Adrenal gland (tissue), 12 donors: Measurements from ENCODE around the gene EXOC3. TPM values are rescaled to one million over a fixed set of nuclear protein-coding genes. Genes with fewer than 3 reads are reported as not detected.

Experiments
- DNase-seq, 7 donors: peaks; one replicate each; pipeline ENCODE4 v3.0.0-alpha.2; 2019 to 2020
- H3K27ac ChIP-seq, 5 donors: fragments of 200-600 bp; sonication (generic) in 4 of 5; 1 replicate in 3 of 5; 2 replicates in 2 of 5; pipeline versions ENCODE4 v1.5.1 to v1.8.0; 2016 to 2020; ENCODE audit warnings: mild to moderate bottlenecking in 1 of 5
- H3K27me3 ChIP-seq: fragments of 200-600 bp; 2 replicates; pipeline ENCODE4 v1.8.0; 2021
- H3K36me3 ChIP-seq, 2 donors: fragments of 200-600 bp; replicated peaks in 1 of 2; 1 replicate in 1 of 2; 2 replicates in 1 of 2; pipeline versions ENCODE4 v1.5.1 to v1.8.0; 2018 to 2022
- H3K4me1 ChIP-seq, 2 donors: fragments of 200-600 bp; replicated peaks in 1 of 2; 1 replicate in 1 of 2; 2 replicates in 1 of 2; pipeline versions ENCODE4 v1.5.1 to v1.8.0; 2018 to 2021
- H3K4me3 ChIP-seq, 4 donors: fragments of 200-600 bp; sonication (generic) in 3 of 4; one replicate each; pipeline ENCODE4 v1.5.1; 2016 to 2018
- H3K9me3 ChIP-seq, 3 donors: fragments of 200-600 bp; sonication (generic) in 1 of 3; replicated peaks in 1 of 3; 1 replicate in 2 of 3; 2 replicates in 1 of 3; pipeline versions ENCODE4 v1.5.1 to v1.8.0; 2016 to 2021
- CTCF ChIP-seq, 6 experiments: fragments of 450-650 bp in 4 of 6; fragments of 200-600 bp in 2 of 6; sonication (generic) in 1 of 6; IDR thresholded peaks; 1 replicate in 5 of 6; 2 replicates in 1 of 6; pipeline versions ENCODE4 v1.5.1 to v1.8.0; 2016 to 2021; ENCODE audit warnings: antibody characterized with exemption in 6 of 6, mild to moderate bottlenecking in 2 of 6, moderate library complexity in 1 of 6
- POLR2A ChIP-seq, 2 donors: fragments of 450-650 bp; IDR thresholded peaks; one replicate each; pipeline ENCODE4 v1.6.1; 2017; ENCODE audit warnings: antibody characterized with exemption in 2 of 2, mild to moderate bottlenecking in 2 of 2, moderate library complexity in 1 of 2
- WGBS, 4 donors: extraction: QIAGEN DNeasy Blood & Tissue Kit in 2 of 4; methylation state at CpG; one replicate each; pipeline versions ENCODE4 v1.1.5 to v1.1.7; 2013 to 2017; 5-methylcytosine and 5-hydroxymethylcytosine counted together
- intact Hi-C, 2 donors: fragments of 100-400 bp; cut with DNase I; formaldehyde crosslinking; loops; one replicate each; pipeline versions ENCODE4 v1.14.1 to v1.15.0; 2022 to 2023
- polyA plus RNA-seq, 3 donors: library from polyadenylated mRNA; stranded (reverse); fragments of 200-250 nt in 2 of 3; fragments of 350-450 nt in 1 of 3; fragmentation: Illumina TruSeq in 1 of 3; extraction: RNeasy Lipid Tissue Mini Kit (QIAGEN cat#74804) in 1 of 3; gene quantifications; one replicate each; pipeline ENCODE4 v1.2.3, GENCODE V29; 2013 to 2014
- total RNA-seq, 9 donors: library from RNA; depleted of rRNA in 4 of 9; stranded (reverse); fragments of >200 nt in 4 of 9; fragments of 120-200 nt in 1 of 9; fragmentation: NEBNext Ultra II Directional in 1 of 9; extraction: Animal tissue kit (Norgen Biotek cat#: 25700) in 1 of 9; gene quantifications; one replicate each; pipeline versions ENCODE4 v1.1.0 to v1.2.4, GENCODE V29; 2013 to 2023
- donor health status: healthy with polysubstance abuse.
- donor health status: Bipolar disorder and iron deficiency.
- donor health status: DM: yes; HTN: yes; CAD: no.
- donor health status: DM: no; HTN: no; CAD: no.
- donor health status: DM: no; HTN: no; CAD: no.
- donor health status: DM: yes; HTN: yes; CAD: no.

The EXOC3 gene
- total and polyA plus RNA-seq, 12 donors, result 24.7 to 66.4 (median 42.7) TPM

- Histone ChIP-seq H3K27ac (no peak overlapping the region), H3K36me3 (no peaks in the 10 kb centered on the region), H3K27me3 (peaks cover 13% of the 10 kb centered on the region), H3K9me3 (no peaks in the 10 kb centered on the region), H3K4me3 (no peak overlapping the region), H3K4me1 (no peaks in the 10 kb centered on the region)
- no peak for TF ChIP-seq CTCF (IDR thresholded peaks at IDR 0.05)
- no peak for TF ChIP-seq POLR2A (IDR thresholded peaks at IDR 0.05)
- DNase-seq, result no peak
- intact Hi-C loops, result no loop called here
- WGBS, 4 donors, result 68 to 81% (median 77%) methylated on average over 8 to 9 of the region's 9 CpGs
Measured at GRCh38 chr5:510521-510920, 67.5 kb downstream of the EXOC3 start.

- H3K4me3 ChIP-seq, result no peak overlapping the region
- intact Hi-C loops, result no loop called here
- TF ChIP-seq POLR2A (IDR thresholded peaks at IDR 0.05) (no peak), CTCF (IDR thresholded peaks at IDR 0.05) (no peak)
- H3K4me1 ChIP-seq, result no peaks in the 10 kb centered on the region
- H3K27me3 ChIP-seq, result peaks cover 6% of the 10 kb centered on the region
- no peak for DNase-seq
- no peaks in the 10 kb centered on the region for H3K36me3 ChIP-seq
- no peaks in the 10 kb centered on the region for H3K9me3 ChIP-seq
- H3K27ac ChIP-seq, result no peak overlapping the region
- WGBS, 4 donors, result 83 to 91% (median 89%) methylated on average over 16 of the region's 16 CpGs
Measured at GRCh38 chr5:511476-511875, 68.5 kb downstream of the EXOC3 start.

GRCh38 chr5:513216-514100 lies 70.5 kb downstream of the EXOC3 start:
- no peak overlapping the region for H3K27ac ChIP-seq
- no peaks in the 10 kb centered on the region for H3K4me1 ChIP-seq
- no peaks in the 10 kb centered on the region for H3K36me3 ChIP-seq
- H3K4me3 ChIP-seq, result no peak overlapping the region
- TF ChIP-seq CTCF (IDR thresholded peaks at IDR 0.05), result no peak
- TF ChIP-seq POLR2A (IDR thresholded peaks at IDR 0.05), result no peak
- intact Hi-C loops, result no loop called here
- peaks cover 10% of the 10 kb centered on the region for H3K27me3 ChIP-seq
- no peak for DNase-seq
- no peaks in the 10 kb centered on the region for H3K9me3 ChIP-seq
- 65 to 67% (median 67%) methylated on average over 15 to 31 of the region's 31 CpGs for whole genome bisulfite sequencing, 4 donors

GRCh38 chr5:514101-514485 lies 71.1 kb downstream of the EXOC3 start:
- peaks cover 10% of the 10 kb centered on the region for H3K27me3 ChIP-seq
- no peaks in the 10 kb centered on the region for H3K36me3 ChIP-seq
- H3K27ac ChIP-seq, result no peak overlapping the region
- intact Hi-C loops, result no loop called here
- no peak overlapping the region for H3K4me3 ChIP-seq
- 68 to 79% (median 72%) methylated on average over 6 to 12 of the region's 12 CpGs for WGBS, 4 donors
- no peaks in the 10 kb centered on the region for H3K9me3 ChIP-seq
- TF ChIP-seq POLR2A (IDR thresholded peaks at IDR 0.05) (no peak), CTCF (IDR thresholded peaks at IDR 0.05) (no peak)
- DNase-seq, result no peak
- H3K4me1 ChIP-seq, result no peaks in the 10 kb centered on the region
